HepG2 (cell line): ENCODE measurements around the gene FRK. TPM values are rescaled to one million over a fixed set of nuclear protein-coding genes. Genes with fewer than 3 reads are reported as not detected.

Experiments
- ATAC-seq: fragments of 200-7000 bp; cut with Tn5 transposase; 3 replicates; pipeline ENCODE4 v1.9.1; 2020; ENCODE audit warnings: mild to moderate bottlenecking, moderate library complexity
- BruUV-seq: library from RNA; stranded (reverse); fragments of 400-500 nt; replicated peaks from 2 replicates; lab custom pipeline; 2021; lab: Mats Ljungman, UMichigan
- CTCF ChIA-PET: fragments of 300-600 bp; formaldehyde crosslinking; extraction: SDS; loops from one replicate; lab custom pipeline; 2021; ENCODE audit warnings: low total read pairs, inconsistent platforms, low intra/inter-chr PET ratio; lab: Yijun Ruan, JAX
- POLR2A ChIA-PET: fragments of 350-600 bp; sonication (Branson Sonifier 250); formaldehyde crosslinking; loops from one replicate; lab custom pipeline; 2020; ENCODE audit warnings: antibody characterized with exemption, inconsistent platforms; lab: Yijun Ruan, JAX
- DNase-seq: peaks from one replicate; pipeline ENCODE4 v3.0.0-alpha.2; 2015; ENCODE audit warnings: low spot score
- FAIRE-seq: peaks from 3 replicates; lab custom pipeline; 2011; peaks lifted over from hg19 to GRCh38; lab: Jason Lieb, UNC
- H2AFZ ChIP-seq: one replicate; pipeline ENCODE4 v1.6.1; 2011; ENCODE audit warnings: low read length, inconsistent platforms
- H3K27ac ChIP-seq: fragments of 300-600 bp; 3 replicates; pipeline ENCODE4 v1.8.0; 2011; ENCODE audit warnings: mixed run types, mild to moderate bottlenecking, mixed read lengths, low read length, inconsistent platforms; ENCODE audit not compliant: insufficient read depth; ENCODE audit errors: extremely low read length
- H3K27me3 ChIP-seq, 2 experiments: fragments of 200-600 bp in 1 of 2; 2 replicates in 1 of 2; 3 replicates in 1 of 2; pipeline versions ENCODE4 v1.6.0 to v1.8.0; 2011; ENCODE audit warnings: low read length in 2 of 2, mild to moderate bottlenecking in 2 of 2, moderate library complexity in 2 of 2, inconsistent platforms in 1 of 2; ENCODE audit not compliant: insufficient read depth in 2 of 2, control insufficient read depth in 1 of 2
- H3K36me3 ChIP-seq, 2 experiments: fragments of 200-600 bp in 1 of 2; replicated peaks in 1 of 2; 2 replicates in 1 of 2; 3 replicates in 1 of 2; pipeline versions ENCODE4 v1.5.1 to v1.8.0; 2011; ENCODE audit warnings: low read length in 2 of 2, inconsistent platforms in 1 of 2; ENCODE audit not compliant: insufficient read depth in 2 of 2, control insufficient read depth in 1 of 2
- H3K4me1 ChIP-seq: 2 replicates; pipeline ENCODE4 v1.5.1; 2012; ENCODE audit warnings: low read length, inconsistent platforms; ENCODE audit not compliant: insufficient read depth
- H3K4me2 ChIP-seq: 2 replicates; pipeline ENCODE4 v1.6.0; 2011; ENCODE audit warnings: low read depth, low read length, inconsistent platforms
- H3K4me3 ChIP-seq, 3 experiments: fragments of 200-600 bp in 1 of 3; sonication (generic), shearing (Covaris generic) in 1 of 3; replicated peaks in 1 of 3; 2 replicates each; pipeline ENCODE4 v1.5.1; 2011 to 2016; ENCODE audit warnings: low read length in 3 of 3, inconsistent platforms in 2 of 3, low read depth in 2 of 3, mild to moderate bottlenecking in 2 of 3, control low read depth in 1 of 3, mixed read lengths in 1 of 3; ENCODE audit not compliant: insufficient read depth in 1 of 3
- H3K79me2 ChIP-seq: one replicate; pipeline ENCODE4 v1.6.1; 2011; ENCODE audit warnings: low read length, inconsistent platforms; ENCODE audit not compliant: insufficient read depth
- H3K9ac ChIP-seq: 2 replicates; pipeline ENCODE4 v1.6.0; 2011; ENCODE audit warnings: mild to moderate bottlenecking, low read depth, low read length, inconsistent platforms; ENCODE audit not compliant: insufficient read depth
- H3K9me3 ChIP-seq: 2 replicates; pipeline ENCODE4 v1.5.1; 2012; ENCODE audit warnings: mild to moderate bottlenecking, low read length
- H4K20me1 ChIP-seq: 2 replicates; pipeline ENCODE4 v1.6.0; 2011; ENCODE audit warnings: inconsistent platforms, mild to moderate bottlenecking, low read length, moderate library complexity; ENCODE audit not compliant: insufficient read depth
- HNF1B ChIP-seq: sonication (generic); formaldehyde crosslinking; IDR thresholded peaks from 2 replicates; pipeline ENCODE4 v1.5.1; 2020; ENCODE audit warnings: mild to moderate bottlenecking, moderate library complexity, missing genetic modification reagents
- IKZF5 ChIP-seq: IDR thresholded peaks from 2 replicates; pipeline ENCODE4 v1.6.1; 2018; ENCODE audit warnings: missing genetic modification reagents, mild to moderate bottlenecking, missing compliant biosample characterization
- MAF1 ChIP-seq: sonication (generic); formaldehyde crosslinking; IDR thresholded peaks from 2 replicates; pipeline ENCODE4 v1.5.0; 2020; ENCODE audit warnings: missing genetic modification reagents, borderline replicate concordance
- NFIC ChIP-seq: IDR thresholded peaks from 2 replicates; pipeline ENCODE4 v1.6.1; 2012; ENCODE audit warnings: mild to moderate bottlenecking, low read length, inconsistent platforms
- POLR2A ChIP-seq, 2 experiments: IDR thresholded peaks; 2 replicates each; pipeline ENCODE4 v1.6.1; 2011; ENCODE audit warnings: low read depth in 2 of 2, low read length in 2 of 2, mild to moderate bottlenecking in 1 of 2, moderate library complexity in 1 of 2; ENCODE audit not compliant: insufficient read depth in 1 of 2
- ZNF318 ChIP-seq: sonication (generic); formaldehyde crosslinking; IDR thresholded peaks from 2 replicates; pipeline ENCODE4 v1.4.0; 2020; ENCODE audit warnings: mild to moderate bottlenecking, missing genetic modification reagents
- ZNF75D ChIP-seq: sonication (generic); formaldehyde crosslinking; IDR thresholded peaks from 2 replicates; pipeline ENCODE4 v1.8.1; 2023; ENCODE audit warnings: missing genetic modification reagents, mild to moderate bottlenecking, borderline replicate concordance
- ZNF782 ChIP-seq: sonication (generic); formaldehyde crosslinking; IDR thresholded peaks from 2 replicates; pipeline ENCODE4 v1.4.0; 2020; ENCODE audit warnings: missing genetic modification reagents, mild to moderate bottlenecking, borderline replicate concordance
- ZNF841 ChIP-seq: sonication (generic); formaldehyde crosslinking; IDR thresholded peaks from 2 replicates; pipeline ENCODE4 v1.8.1; 2023; ENCODE audit warnings: missing genetic modification reagents, borderline replicate concordance
- WGBS: methylation state at CpG from one replicate; pipeline ENCODE4 v1.1.6; 2017; ENCODE audit warnings: low lambda C conversion rate; 5-methylcytosine and 5-hydroxymethylcytosine counted together
- in situ Hi-C: cut with HindIII; loops from 2 replicates; pipeline ENCODE4 v1.10.0; 2017; ENCODE audit warnings: low pct_unique_long_range_greater_than_20kb; ENCODE audit not compliant: extremely low pct_ligation_motif_present
- intact Hi-C: fragments of 100-400 bp; cut with micrococcal nuclease; formaldehyde crosslinking; loops from one replicate; pipeline ENCODE4 v1.10.0; 2022; ENCODE audit not compliant: unreplicated experiment
- polyA plus RNA-seq, 8 experiments: library from polyadenylated mRNA; depleted of rRNA in 3 of 8; stranded (reverse) in 7 of 8; unstranded in 1 of 8; fragments of >200 nt; fragmentation: Illumina TruSeq in 4 of 8; extraction: Trizol in 4 of 8; gene quantifications; 2 replicates each; pipeline versions ENCODE4 v1.2.1 to v1.2.3, GENCODE V29; 2011 to 2016; ENCODE audit warnings: low read depth in 4 of 8, missing spikeins in 1 of 8, mixed read lengths in 1 of 8; ENCODE audit not compliant: insufficient read depth in 1 of 8
- total RNA-seq, 5 experiments: library from RNA; depleted of rRNA; stranded (reverse); fragments of >200 nt; fragmentation: Illumina TruSeq; extraction: Trizol; gene quantifications; 2 replicates each; pipeline ENCODE4 v1.2.3, GENCODE V29; 2016; ENCODE audit warnings: low read depth in 1 of 5
- TF ChIP-seq, protein P1 (sequence below), 2 experiments: IDR thresholded peaks; 2 replicates each; pipeline ENCODE4 v1.6.1; 2011 to 2012; ENCODE audit warnings: low read length in 2 of 2, borderline replicate concordance in 1 of 2, low read depth in 1 of 2, mild to moderate bottlenecking in 1 of 2, moderate library complexity in 1 of 2

Gene FRK
- total and polyA plus RNA-seq, 2 of the 13 experiments (the other 11 are each of a cell fraction or from before 2014, with no cell fraction given) = 1.3 to 2.9 TPM

GRCh38 chr6:116019428-116019827 is 41.3 kb downstream of the FRK start:
- no peak overlapping the region for H3K27ac ChIP-seq
- no peaks in the 10 kb centered on the region for H3K36me3 ChIP-seq
- H4K20me1 ChIP-seq = no peaks in the 10 kb centered on the region
- intact Hi-C loops (no loop called here), in situ Hi-C loops (no loop called here)
- no TSS peak for BruUV-seq
- ChIA-PET CTCF (no interaction called here), POLR2A (interaction anchor here (0.8 kb wide), 1 partner anchor 81 kb away, joined by 3 read pairs; the partner anchor contains the start of gene NT5DC1)
- peaks cover 53% of the 10 kb centered on the region for H3K4me1 ChIP-seq
- H2AFZ ChIP-seq = no peak overlapping the region
- H3K4me2 ChIP-seq = no peak overlapping the region
- no peaks in the 10 kb centered on the region for H3K27me3 ChIP-seq
- WGBS = 94% methylated on average over 2 of the region's 2 CpGs
- no peaks in the 10 kb centered on the region for H3K9me3 ChIP-seq
- H3K79me2 ChIP-seq = peaks cover 39% of the 10 kb centered on the region
- FAIRE-seq (no peak), ATAC-seq (no peak), DNase-seq (no peak)
- no peak overlapping the region for H3K9ac ChIP-seq
- H3K4me3 ChIP-seq = no peak overlapping the region
- TF ChIP-seq ZNF782 (CRISPR knock-in tag) (no peak), ZNF75D (no peak), IKZF5 (CRISPR knock-in tag) (no peak), POLR2A (IDR thresholded peaks at IDR 0.05; ENCODE audit: insufficient read depth in 1 of 2, low read depth in 2 of 2, low read length in 2 of 2) (no peak), ZNF841 (CRISPR knock-in tag) (no peak), HNF1B (CRISPR knock-in tag) (no peak), MAF1 (CRISPR knock-in tag) (no peak), ZNF318 (CRISPR knock-in tag) (no peak), NFIC (no peak)
- TF ChIP-seq, protein P1, sequence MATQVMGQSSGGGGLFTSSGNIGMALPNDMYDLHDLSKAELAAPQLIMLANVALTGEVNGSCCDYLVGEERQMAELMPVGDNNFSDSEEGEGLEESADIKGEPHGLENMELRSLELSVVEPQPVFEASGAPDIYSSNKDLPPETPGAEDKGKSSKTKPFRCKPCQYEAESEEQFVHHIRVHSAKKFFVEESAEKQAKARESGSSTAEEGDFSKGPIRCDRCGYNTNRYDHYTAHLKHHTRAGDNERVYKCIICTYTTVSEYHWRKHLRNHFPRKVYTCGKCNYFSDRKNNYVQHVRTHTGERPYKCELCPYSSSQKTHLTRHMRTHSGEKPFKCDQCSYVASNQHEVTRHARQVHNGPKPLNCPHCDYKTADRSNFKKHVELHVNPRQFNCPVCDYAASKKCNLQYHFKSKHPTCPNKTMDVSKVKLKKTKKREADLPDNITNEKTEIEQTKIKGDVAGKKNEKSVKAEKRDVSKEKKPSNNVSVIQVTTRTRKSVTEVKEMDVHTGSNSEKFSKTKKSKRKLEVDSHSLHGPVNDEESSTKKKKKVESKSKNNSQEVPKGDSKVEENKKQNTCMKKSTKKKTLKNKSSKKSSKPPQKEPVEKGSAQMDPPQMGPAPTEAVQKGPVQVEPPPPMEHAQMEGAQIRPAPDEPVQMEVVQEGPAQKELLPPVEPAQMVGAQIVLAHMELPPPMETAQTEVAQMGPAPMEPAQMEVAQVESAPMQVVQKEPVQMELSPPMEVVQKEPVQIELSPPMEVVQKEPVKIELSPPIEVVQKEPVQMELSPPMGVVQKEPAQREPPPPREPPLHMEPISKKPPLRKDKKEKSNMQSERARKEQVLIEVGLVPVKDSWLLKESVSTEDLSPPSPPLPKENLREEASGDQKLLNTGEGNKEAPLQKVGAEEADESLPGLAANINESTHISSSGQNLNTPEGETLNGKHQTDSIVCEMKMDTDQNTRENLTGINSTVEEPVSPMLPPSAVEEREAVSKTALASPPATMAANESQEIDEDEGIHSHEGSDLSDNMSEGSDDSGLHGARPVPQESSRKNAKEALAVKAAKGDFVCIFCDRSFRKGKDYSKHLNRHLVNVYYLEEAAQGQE (IDR thresholded peaks at IDR 0.05; ENCODE audit: borderline replicate concordance in 1 of 2, low read depth in 1 of 2, low read length in 2 of 2) = no peak
